Measurements from ENCODE around the gene LIFR.

DNA sequence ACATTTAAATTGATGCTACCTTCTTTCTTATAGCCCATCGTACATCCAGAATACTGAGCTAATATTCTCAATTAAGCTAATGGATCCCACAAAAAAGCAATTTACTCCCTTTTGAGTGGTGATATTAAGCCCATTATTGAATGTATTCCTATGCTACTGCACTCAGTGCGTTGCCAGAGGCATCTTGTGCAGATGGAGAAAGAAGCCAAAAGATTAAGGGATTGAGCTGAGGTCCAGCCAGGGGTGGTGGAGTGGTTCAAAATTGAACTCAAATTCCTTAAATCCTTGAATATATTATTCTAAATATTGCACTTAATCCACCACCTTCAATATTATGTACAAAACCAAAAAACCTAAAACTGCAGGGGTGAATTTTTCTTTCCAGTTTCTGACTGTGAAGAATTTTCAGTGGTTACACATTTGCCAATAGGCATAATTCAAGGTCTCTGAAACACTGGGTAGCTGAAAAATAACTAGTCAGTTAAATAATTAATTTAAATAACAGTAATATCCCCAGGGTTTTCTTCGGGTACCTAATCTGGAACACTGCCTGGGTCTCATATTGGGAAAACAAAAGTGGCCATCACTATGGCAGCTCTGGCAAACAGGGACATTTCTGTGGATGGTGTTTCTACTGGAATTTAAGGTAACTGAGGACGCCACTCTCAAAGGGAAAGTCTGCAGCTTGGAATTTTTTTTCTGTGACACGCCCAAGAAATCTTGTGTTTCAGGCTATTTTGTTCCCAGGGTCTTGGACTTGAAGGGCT lies 6.2 kb upstream of the LIFR start:
- TF ChIP-seq CTCF (IDR thresholded peaks at IDR 0.05; ENCODE audit: poor library complexity, severe bottlenecking) (no peak), EZH2 (IDR thresholded peaks at IDR 0.05; ENCODE audit: borderline replicate concordance, insufficient read depth, low read length, poor library complexity, severe bottlenecking) (no peak), TAF1 (IDR thresholded peaks at IDR 0.05; ENCODE audit: low read depth) (no peak), MXI1 (conservative IDR thresholded peaks at IDR 0.05; ENCODE audit: poor library complexity, severe bottlenecking) (no peak), RAD21 (conservative IDR thresholded peaks at IDR 0.05) (no peak)

All from neural cell (in vitro differentiated cells).